ENCODE data around the gene DNAAF5. TPM values are rescaled to one million over a fixed set of nuclear protein-coding genes. Genes with fewer than 3 reads are reported as not detected.

DNAAF5 gene
- total RNA-seq, 1 donor from 2014 or later = 59.7 TPM

GRCh38 chr7:729140-730000 lies 2.9 kb downstream of the DNAAF5 start:
- Histone ChIP-seq H3K4me3 (ENCODE audit: low read depth, low read length) (no peak overlapping the region), H3K36me3 (ENCODE audit: control insufficient read depth, insufficient read depth, low read length) (peaks cover 3% of the 10 kb centered on the region), H3K27me3 (ENCODE audit: control insufficient read depth, insufficient read depth, low read length) (no peaks in the 10 kb centered on the region)
- TF ChIP-seq CTCF (IDR thresholded peaks at IDR 0.05; ENCODE audit: insufficient read depth, low read length, poor library complexity, severe bottlenecking) = no peak
- no peak for DNase-seq (ENCODE audit: low read depth)

- H3K4me3 ChIP-seq (ENCODE audit: low read depth, low read length) = no peak overlapping the region
- H3K36me3 ChIP-seq (ENCODE audit: control insufficient read depth, insufficient read depth, low read length) = peaks cover 5% of the 10 kb centered on the region
- no peak for DNase-seq (ENCODE audit: low read depth)
- no peak for TF ChIP-seq CTCF (IDR thresholded peaks at IDR 0.05; ENCODE audit: insufficient read depth, low read length, poor library complexity, severe bottlenecking)
- H3K27me3 ChIP-seq (ENCODE audit: control insufficient read depth, insufficient read depth, low read length) = no peaks in the 10 kb centered on the region
These were observed 4.3 kb downstream of the DNAAF5 start for GRCh38 chr7:730501-731439.

GRCh38 chr7:731440-732085 lies 5.1 kb downstream of the DNAAF5 start:
- Histone ChIP-seq H3K4me3 (ENCODE audit: low read depth, low read length) (no peak overlapping the region), H3K36me3 (ENCODE audit: control insufficient read depth, insufficient read depth, low read length) (peaks cover 5% of the 10 kb centered on the region), H3K27me3 (ENCODE audit: control insufficient read depth, insufficient read depth, low read length) (no peaks in the 10 kb centered on the region)
- no peak for DNase-seq (ENCODE audit: low read depth)
- TF ChIP-seq CTCF (IDR thresholded peaks at IDR 0.05; ENCODE audit: insufficient read depth, low read length, poor library complexity, severe bottlenecking) = no peak

DNA sequence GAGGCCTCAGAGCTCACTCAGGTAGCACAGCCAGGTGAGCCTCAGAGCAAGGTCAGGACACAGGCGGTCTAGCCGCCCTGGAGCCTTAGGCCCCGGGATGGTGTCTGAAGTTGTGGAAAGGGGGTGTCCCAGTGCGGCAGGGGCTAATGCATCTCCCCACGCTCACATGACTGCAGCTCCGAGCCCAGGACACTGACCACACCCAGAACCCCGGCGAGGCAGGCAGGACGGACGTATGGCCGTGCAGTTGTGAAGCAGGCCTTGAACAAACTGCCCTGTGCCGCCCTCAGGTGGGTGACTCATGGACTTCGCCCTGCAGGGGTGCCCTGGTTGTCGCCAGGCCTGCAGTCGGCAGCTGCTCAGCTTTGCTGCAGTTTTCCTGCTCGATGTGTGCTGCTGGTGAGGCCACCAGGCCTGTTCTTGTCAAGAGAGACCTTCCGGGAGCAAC lies 5.6 kb downstream of the DNAAF5 start:
- Histone ChIP-seq H3K4me3 (ENCODE audit: low read depth, low read length) (no peak overlapping the region), H3K36me3 (ENCODE audit: control insufficient read depth, insufficient read depth, low read length) (peaks cover 5% of the 10 kb centered on the region), H3K27me3 (ENCODE audit: control insufficient read depth, insufficient read depth, low read length) (no peaks in the 10 kb centered on the region)
- DNase-seq (ENCODE audit: low read depth) = no peak
- TF ChIP-seq CTCF (IDR thresholded peaks at IDR 0.05; ENCODE audit: insufficient read depth, low read length, poor library complexity, severe bottlenecking) = peak; percentile 38

DNA sequence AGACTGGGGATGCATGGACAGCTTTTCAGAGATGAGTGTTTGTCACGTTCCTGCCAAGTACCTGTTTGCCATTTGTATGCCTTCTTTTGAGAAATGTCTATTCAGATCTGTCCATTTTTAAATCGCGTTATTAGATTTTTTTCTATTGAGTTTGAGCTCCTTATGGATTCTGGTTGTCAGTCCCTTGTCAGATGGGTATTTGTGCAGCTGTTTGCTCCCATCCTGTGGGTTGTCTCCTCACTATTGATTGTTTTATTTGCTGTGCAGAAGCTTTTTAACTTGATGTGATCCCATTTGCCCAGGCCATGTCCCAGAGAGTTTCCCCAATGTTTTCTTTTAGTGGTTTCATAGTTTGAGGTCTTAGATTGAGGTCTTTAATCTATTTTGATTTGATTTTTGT lies 6.1 kb downstream of the DNAAF5 start:
- Histone ChIP-seq H3K27me3 (ENCODE audit: control insufficient read depth, insufficient read depth, low read length) (no peaks in the 10 kb centered on the region), H3K36me3 (ENCODE audit: control insufficient read depth, insufficient read depth, low read length) (peaks cover 5% of the 10 kb centered on the region), H3K4me3 (ENCODE audit: low read depth, low read length) (no peak overlapping the region)
- TF ChIP-seq CTCF (IDR thresholded peaks at IDR 0.05; ENCODE audit: insufficient read depth, low read length, poor library complexity, severe bottlenecking) = no peak
- no peak for DNase-seq (ENCODE audit: low read depth)
